Inflammatory macrophage treated with lipopolysaccharide for 1 hour (primary cell): ENCODE data around the gene IQCE.

Experiments used
- DNase-seq, 2 donors: peaks; one replicate each; pipeline ENCODE4 v3.0.0-alpha.2; 2020 to 2022

IQCE gene

DNA sequence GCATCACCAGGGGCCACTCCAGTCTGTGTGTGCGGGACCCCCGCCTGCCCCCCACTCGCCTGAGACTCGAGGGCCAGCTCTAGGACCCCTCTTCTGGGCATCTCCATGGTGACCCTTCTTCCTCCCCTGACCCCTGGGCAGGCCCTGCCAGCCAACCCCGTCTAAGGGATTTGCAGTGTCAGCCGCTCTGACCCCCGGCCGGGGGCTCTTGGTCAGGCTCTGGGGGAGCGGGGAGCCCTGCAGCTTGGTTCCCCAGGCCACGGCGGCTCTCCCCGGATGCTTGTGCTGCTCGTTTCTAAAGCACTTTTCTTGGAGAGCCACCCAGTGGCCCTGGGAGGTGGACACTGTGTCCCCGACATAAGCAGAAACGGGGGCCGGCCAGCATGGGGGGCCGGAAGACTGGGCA lies 78.3 kb downstream of the IQCE start:
- DNase-seq = no peak

DNA sequence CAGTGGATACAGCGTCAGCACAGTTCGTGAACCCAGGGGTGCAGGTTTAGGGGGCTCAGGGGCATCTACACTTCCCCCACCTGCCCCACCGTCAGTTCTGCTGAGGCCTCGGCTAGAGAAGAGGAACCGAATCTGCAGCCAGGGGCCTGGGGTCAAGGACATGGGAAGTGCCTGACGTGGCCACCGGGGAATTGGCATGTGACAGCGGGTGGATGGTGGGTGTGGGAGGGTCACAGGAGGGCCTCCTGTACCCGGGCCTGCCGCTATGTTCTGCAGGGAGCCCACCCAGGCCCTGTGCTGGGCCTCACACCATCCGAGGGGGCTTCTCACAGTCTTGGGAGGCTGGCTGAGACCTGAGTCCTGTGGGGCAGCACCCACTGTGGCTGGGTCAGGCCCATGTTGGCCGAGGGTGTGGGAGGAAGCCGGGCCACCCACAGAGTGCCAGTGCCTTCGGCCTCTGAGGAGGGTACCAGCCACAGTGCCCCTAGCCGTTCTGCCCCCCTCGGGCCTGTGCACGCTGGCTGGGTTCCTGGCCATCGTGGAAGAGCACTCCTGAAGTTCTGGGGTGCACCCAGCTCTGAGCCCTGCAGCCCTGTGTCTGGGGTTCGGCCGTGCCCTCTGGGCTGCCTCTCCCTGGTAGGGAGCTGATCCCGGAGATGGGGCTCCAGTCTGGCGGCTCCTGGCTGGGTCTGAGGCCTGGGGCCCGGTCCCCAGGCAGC lies 78.9 kb downstream of the IQCE start:
- DNase-seq = peak; percentile 80 to 89

DNA sequence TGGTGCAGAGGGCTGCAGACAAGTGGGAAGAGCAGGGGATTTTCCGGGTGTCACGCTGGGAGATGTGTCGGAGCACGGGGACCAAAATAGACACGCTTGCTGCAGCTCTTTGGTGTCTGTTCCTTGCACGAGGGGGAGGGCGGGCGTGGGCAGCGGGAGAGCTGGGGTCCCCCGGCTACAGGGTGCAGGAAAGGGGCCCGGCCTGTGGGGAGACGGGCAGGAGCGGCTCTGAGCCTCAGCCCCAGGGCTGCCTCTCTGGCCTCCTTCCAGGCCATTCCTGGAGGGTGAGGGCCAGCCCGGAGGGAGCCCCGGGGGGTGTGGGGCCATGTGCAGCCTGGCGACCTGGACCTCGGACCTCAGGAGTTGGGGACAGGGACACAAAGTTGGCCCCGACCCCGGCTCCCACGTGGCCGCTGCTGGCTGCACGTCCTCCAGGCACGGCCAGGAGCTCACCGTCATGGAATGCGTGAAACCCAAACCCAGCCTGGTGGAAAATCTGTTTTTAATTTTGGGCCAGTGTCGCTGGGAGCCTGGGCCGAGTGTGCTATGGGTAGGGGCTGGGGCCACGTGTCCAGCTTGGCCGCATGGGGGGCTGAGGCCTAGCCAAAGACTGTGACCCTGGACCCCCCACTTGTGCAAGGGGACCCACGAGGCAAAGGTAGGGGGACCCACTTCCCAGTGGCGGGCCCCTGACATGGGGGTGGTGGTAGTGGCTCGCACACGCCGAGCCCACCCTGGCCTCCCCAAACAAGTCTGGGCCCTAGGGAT lies 79.6 kb downstream of the IQCE start:
- DNase-seq = peak; percentile 49 to 85

DNA sequence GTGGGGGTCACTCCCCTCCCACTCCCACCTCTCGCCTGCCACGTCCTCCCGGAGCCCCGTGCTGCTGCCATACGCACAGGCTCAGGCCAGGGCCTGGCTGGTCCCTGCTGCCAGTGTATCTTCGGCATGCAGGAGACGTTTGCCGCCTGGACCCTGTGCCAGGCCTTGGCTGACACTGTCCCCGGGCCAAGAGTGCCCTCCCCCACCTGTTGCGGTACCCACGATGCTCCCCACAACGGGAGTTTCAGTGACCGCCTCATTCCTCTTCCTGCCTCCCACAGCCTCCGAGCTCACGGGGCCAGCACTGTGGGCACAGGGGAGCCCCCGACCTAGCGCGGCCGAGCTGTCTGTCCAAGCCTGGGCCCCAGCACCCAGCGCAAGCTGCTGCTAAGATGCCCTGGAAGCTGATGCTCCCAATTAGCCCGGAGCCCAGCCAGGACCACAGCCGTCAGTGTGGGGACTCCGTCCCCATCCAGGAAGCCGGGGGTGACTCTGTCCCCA lies 80.5 kb downstream of the IQCE start:
- peak; percentile 19 to 62 for DNase-seq

DNA sequence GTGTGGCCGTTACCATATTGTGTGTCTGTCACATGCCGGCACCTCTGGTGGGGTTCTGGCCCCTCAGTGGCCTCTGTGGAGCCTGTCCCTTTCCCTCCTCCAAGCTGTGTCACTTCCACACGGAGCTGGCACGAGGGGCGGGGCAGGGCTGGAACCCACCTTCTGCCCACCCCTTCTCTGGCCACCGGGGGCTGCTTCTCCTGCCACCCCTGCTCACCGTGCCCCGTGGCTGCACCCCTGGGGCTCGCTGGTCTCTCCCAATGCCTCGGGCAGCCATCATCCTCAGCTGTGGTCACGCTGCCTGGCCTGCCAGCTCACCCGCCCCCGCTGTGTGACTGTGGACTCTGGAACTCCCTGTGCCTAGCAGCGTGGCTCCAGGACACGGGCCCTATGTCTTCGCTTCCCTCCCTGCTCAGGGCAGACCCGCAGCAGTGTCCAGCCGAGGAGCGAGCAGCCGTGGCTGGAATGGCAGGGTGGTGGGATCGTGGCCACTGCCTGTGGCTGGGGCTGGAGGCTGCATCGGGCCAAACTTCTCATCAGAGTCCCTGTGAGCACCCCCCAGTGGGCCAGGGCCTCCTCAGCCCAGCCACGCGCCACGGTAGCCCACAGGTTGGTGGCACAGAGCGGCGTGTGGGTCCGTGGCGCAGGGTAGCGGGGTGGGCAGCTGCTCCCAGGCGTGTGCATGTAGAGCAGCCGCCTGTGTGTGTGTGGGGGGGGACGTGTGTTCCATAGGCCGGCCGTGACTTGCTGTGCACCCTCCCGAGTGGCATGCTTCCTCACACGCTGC lies 81.1 kb downstream of the IQCE start:
- no peak for DNase-seq

DNA sequence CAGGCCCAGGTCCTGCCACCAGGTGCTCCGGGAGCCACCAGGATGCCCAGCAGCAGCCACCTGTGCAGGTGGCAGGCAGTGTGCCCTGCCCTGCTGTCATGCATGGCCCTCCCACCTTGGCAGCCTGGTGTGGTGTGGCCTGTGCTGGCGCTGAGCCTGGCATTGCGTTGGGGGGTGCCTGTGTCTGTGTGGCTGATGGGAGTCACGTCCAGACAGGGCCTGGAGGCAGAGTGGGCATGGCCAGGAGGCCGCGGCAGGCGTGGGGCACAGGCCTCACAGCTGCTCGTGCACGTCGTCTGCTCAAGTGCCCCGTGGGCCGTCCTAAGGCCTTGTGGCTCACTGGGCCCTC lies 81.7 kb downstream of the IQCE start:
- no peak for DNase-seq

DNA sequence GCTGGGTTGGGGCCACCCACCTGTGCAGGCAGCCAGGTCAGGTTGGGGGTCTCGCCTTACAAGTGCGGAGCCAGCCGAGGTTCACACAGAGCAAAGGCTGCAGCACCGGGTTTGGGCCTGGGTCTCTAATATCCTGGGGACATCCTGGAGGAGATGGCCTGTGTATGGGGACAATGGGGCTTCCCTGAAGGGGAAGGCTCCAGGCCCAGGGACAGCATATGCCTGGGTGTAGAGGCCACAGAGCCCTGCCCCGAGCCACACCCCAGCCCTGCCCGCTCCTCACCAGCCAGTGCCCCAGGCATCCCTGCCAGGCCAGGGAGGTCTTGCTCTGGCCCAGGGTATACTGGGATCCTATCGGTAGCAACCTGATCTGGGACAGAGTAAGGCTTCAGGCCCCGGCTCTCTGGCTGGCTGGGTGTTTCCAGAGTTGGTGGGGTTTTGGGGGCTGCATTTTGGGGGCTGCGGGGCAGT lies 82.1 kb downstream of the IQCE start:
- DNase-seq = no peak

DNA sequence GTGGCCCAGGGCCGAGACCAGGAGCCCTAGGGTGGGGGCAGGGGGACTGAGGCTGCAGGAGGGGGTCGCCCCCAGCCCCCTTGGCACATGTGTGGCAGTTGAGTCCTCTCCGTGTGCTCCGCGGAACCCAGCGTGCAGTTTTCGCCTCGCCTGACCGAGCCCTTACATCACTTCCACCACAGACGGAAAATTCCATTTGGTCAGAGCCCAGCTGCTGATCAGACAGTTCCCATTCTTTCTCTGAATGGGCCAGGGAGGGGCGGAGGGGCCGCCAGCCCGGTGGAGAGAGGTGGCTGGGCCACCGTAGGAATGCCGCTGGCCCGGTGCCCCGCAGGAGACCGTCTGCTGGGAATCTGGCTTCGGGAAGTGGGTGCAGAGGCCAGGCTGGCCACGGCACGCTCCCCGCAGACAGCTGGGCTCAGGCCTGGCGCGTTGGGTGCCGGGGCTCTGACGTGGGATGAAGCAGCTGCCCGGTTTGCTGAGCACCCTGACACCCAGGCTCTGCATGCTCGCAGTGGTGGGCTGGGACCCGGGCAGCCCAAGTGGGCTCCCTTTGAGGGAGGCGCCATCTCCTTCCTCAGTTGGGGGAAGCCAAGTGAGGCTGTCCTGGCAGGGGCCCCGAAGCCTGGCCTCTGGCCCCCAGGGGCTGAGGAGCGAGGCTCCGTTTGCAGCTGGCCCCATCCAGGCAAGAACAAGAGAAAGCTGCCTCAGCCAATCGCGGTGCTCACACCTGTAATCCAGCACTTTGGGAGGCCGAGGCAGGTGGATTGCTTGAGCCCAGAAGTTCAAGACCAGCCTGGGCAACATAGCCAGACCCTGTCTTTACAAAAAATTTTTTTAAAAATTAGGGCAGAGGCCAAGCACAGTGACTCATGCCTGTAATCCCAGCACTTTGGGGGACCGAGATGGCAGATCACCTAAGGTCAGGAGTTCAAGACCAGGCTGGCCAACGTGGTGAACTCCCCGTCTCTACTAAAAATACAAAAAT lies 82.9 kb downstream of the IQCE start:
- peak; percentile 79 to 84 for DNase-seq

DNA sequence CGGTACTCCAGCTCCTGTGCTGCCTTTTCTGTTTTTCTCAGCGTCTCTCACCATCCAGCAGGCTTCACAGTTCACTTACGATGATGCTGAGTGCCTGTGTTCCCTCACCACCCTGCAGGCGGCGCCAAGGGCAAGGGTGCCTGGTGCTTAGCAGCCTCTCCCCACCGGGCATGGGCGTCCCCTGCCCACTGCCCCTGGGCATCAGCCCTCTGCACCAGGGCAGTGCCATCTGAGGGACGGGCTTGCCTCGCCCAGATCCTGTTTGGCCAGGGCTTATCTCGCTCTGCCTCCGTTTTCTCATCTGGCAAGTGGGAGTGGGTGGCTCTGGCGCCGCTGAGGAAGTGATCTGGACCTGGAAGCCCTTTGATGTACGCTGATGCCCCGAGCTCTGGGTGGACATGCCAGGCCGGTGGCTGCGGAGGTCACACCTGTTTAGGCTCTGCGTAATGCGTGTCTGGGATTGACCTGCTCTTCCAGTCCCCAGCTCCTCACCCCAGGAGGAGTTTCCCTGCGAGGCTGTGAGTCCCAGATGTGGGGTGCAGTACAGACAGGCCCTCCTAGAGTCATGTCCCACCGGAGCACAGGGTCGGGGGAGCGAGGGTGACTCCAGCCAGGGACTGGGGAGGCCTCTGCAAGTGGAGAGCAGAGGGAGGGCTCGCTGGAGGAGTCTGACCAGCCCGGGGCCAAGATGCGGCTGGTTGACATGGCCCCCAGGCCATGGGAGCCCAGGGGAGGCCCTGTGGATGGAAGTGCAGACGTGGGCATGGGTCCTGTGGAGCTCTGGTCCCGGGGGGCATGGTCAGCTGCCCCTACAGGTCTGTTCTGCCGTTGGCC lies 84.8 kb downstream of the IQCE start:
- DNase-seq = no peak

DNA sequence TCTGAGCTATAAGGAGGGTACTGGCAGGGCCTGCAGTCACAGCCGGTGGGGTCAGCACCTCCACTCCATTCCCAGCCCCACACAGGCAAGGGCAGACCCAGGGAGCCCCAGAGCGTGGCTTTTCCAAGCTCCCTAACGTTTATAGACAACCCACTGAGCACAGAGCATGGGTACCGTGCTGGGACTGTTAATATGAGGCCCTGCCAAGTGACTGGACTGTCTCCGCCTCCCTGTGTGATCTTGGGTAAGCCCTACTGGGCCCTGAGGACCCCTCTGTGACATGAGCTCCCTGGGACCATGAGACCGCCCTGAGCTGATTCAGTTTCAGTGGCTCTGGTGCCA lies 85.4 kb downstream of the IQCE start:
- no peak for DNase-seq

DNA sequence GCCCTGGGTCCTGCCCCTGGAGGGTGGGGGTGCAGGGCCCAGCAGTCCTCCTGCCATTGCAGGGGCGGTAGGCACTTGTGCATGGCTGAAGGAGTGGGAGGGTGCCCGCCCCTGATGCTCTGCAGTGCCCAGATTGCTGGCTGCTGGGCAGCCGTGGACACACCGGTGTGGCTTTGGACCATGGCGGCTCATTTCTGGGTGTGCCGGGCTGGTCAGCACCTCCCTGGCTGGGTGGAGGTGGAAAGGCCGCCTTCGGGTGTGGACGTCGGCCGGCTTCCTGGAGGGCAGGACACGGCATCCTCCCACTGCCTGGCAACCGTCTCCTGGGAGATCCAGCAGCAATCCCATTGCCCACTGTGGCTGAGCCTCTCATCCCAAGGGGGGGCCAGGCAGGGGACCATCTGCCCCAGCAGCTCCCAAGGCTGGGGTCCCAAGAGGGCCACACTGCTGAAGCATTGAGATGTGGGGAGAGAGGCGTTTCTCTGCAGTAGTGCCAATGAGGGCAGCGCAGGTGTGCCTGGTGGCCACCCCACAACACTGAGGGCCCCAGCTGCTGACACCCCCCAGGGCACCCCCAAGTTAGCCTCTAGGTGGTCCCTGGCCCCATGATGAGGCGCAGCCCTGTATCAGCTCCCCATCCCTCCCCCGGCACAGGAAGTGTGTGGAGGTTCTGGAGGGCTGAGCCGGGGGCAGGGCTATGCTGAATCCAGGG lies 85.9 kb downstream of the IQCE start:
- DNase-seq = no peak

DNA sequence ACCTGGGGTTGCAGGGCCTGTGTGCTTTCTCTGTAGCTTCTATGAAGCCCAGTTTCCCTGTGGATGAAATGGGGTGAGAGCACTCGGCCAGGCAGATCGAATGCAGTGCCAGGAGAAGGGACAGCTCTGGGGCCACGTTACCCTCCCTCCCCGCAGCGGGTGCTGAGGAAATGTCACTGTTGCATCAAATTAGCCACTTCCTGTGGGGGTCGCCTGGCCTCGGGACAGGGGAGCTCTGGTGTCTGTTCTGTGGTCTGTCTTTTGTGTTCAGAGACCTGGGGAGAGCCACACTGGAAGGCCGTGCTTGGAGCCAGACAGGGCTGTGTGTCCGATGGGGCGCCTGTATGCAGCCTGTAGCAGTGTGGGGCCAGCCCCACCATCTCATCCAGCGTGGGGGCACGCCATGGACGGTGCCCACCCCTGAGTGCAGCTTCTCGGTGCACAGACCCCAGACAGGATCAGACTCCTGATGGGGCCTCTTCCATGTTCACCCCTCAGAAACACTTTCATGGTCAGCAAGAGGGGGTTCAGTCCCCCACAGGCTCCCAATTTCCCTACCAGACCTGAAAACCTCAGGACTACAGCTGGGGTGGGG lies 86.6 kb downstream of the IQCE start:
- peak in 1 of 2 donors; percentile 38 for DNase-seq

DNA sequence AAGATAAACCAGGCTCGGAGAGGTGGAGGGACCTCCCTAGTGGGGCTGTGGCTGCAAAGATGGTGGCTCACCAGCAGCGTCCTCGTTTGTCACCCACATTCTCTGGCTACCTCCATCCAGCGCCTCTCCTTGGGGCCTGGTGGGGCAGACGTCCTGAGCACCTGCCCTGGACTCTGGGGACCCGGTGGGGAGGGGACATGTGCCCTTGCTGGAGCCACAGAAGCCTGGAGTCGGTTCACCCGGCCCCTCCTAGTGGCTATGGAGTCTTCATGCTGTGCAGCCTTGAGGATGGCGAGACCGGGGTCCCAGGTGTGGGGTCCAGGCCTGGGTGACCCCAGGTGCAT lies 87.5 kb downstream of the IQCE start:
- DNase-seq = no peak

DNA sequence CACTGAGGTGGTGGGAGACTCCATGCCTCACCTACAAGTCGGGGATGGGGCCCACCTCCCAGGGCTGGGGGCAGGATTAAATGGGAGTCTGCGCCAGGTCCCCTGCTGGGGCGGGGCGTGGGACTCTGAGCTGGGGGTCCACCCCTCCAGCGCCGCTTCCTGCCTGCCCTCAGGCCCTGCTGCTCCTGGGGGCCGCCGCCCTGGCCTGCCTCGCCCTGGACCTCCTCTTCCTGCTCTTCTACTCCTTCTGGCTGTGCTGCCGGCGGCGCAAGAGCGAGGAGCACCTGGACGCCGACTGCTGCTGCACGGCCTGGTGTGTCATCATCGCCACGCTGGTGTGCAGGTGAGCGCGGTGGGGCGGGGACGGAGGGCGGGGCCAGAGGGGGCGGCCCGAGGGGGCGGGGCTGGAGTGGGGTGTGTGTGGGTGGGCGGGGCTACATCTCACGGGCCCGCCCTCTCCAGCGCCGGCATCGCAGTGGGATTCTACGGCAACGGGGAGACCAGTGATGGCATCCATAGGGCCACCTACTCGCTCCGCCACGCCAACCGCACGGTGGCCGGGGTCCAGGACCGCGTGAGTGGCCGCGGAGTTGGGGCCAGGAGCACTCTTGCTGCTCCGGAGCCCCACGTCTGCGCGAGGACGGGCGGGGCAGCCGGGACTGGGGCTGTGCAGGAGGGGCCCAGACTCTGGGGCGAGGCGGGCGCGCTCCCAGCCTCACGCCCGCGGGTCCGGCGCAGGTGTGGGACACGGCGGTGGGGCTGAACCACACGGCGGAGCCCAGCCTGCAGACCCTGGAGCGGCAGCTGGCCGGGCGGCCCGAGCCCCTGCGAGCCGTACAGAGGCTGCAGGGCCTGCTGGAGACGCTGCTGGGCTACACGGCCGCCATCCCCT lies 88.1 kb downstream of the IQCE start:
- no peak for DNase-seq

DNA sequence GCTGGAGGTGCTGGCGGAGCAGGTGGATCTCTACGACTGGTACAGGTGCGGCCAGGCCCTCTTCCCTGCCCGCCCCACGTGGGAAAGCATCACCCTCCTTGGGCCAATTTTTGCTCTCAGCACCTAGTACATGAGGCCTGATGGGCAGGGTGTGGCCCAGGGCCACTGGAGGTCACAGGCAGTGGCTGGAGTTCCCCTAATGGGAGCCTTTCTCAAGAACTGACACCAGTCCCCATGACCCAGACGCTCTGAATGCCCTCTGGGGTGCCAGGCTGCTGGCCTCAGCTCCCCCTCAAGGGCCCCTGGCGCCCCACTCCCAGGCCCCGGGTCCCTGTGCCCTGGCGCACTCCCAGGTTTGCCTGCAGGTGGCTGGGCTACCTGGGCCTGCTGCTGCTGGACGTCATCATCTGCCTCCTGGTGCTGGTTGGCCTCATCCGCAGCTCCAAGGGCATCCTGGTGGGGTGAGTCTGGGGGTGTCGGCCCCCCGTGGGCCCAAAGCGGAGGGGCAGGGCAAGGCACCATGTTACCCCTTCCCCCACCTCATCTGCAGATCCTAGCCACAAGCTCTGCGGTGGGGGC lies 88.9 kb downstream of the IQCE start:
- DNase-seq = peak; percentile 58 to 73

DNA sequence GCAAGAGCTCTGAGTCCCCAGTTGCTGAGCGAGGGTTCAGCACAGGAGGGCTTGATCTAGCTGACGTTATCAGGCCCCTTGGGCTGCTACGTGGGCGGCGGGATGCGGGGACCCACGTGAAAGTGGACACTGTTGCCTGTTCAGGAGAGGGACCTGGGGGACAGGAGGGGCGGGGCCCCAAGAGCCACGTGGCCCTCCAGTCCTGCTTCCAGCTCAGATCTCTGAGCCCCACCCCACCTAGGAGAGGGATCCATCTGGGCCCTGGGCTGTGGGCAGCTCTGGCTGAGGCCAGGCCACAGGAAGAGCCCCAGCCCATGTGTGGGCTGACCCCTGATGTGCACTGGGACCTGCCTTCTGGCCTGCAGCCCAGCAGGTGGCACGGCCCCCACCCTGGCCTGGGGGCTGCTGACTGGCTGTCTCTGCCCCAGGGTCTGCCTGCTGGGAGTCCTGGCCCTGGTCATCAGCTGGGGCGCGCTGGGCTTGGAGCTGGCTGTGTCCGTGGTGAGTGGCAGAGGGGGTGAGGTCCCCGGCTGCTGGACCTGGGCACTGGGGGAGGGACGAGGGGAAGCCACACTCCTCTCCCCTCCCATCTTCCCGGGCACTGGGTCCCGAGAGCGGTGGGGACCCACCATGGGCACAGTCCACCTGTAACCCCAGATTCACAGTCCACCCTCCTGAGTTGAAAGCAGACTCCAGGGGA lies 90.5 kb downstream of the IQCE start:
- no peak for DNase-seq

DNA sequence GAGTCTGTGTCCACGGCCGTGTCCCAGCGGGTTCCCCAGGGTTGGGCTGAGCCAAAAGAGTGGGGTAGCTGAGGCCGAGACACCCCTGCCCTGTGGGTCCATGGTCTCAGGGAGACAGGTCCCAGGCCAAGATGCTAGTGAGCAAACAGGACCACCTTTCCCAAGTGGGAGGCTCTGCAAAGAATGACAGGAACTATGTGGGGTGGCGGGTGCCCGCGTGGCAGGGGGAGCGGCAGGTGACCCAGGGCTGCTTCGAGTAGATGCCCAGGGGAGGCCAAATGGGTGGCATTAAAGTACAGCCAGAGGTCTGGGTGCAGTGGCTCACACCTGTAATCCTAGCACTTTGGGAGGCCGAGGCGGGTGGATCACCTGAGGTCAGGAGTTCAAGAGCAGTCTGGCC lies 91.2 kb downstream of the IQCE start:
- no peak for DNase-seq

DNA sequence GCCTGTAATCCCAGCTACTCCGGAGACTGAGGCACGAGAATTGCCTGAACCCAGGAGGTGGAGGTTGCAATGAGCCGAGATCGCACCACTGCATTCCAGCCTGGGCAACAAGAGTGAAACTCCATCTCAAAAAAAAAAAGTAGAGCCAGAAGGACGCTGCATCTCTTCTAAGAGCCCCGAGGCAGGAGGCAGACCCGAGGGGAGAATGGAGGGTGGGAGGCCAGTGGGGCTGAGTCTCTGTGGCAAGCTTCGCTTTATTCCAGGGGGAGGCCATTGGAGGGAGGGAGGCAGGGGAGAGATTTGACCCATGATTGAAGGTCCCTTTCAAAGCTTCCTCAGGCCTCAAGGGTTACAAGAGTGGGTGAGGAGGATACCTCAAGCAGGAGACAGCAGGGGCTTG lies 91.7 kb downstream of the IQCE start:
- DNase-seq = no peak
